ENCODE results near the gene CMC2. TPM values are rescaled to one million over a fixed set of nuclear protein-coding genes. Genes with fewer than 3 reads are reported as not detected.

Gene CMC2
- total and polyA plus RNA-seq, 2 donors from 2014 or later, result 33.4 to 146 TPM

GRCh38 chr16:80997964-80998620 is 8.6 kb downstream of the CMC2 start:
- no peaks in the 10 kb centered on the region for H3K36me3 ChIP-seq (ENCODE audit: control insufficient read depth in 2 of 3, insufficient read depth in 3 of 3, low read length in 3 of 3)
- H3K27ac ChIP-seq (ENCODE audit: low read depth in 2 of 2, low read length in 2 of 2), result no peak overlapping the region
- no peak for DNase-seq
- peaks cover 0 to 2% (median 2%) of the 10 kb centered on the region in 3 donors for H3K4me1 ChIP-seq (ENCODE audit: control insufficient read depth in 2 of 3, insufficient read depth in 2 of 3, low read depth in 1 of 3, low read length in 3 of 3)
- peak overlapping the region in 1 of 3 donors; percentile 50 for H3K4me3 ChIP-seq (ENCODE audit: low read length in 3 of 3)
- H3K9ac ChIP-seq (ENCODE audit: low read length in 3 of 3), result no peak overlapping the region
- intact Hi-C loops (cut with DNase I), result no loop called here
- H3K9me3 ChIP-seq (ENCODE audit: control insufficient read depth in 2 of 3, insufficient read depth in 1 of 3, low read length in 3 of 3), result no peaks in the 10 kb centered on the region
- no peak for FAIRE-seq
- no peaks in the 10 kb centered on the region for H3K27me3 ChIP-seq (ENCODE audit: control insufficient read depth, insufficient read depth, low read length)
- no peak for TF ChIP-seq CTCF (IDR thresholded peaks at IDR 0.05; ENCODE audit: borderline replicate concordance, extremely low read depth, insufficient read depth)

- peak overlapping the region; percentile 12 to 67 (median 50) for H3K4me3 ChIP-seq (ENCODE audit: low read length in 3 of 3)
- peaks cover 0 to 2% (median 2%) of the 10 kb centered on the region in 3 donors for H3K4me1 ChIP-seq (ENCODE audit: control insufficient read depth in 2 of 3, insufficient read depth in 2 of 3, low read depth in 1 of 3, low read length in 3 of 3)
- peak overlapping the region; percentile 0 to 13 for H3K27ac ChIP-seq (ENCODE audit: low read depth in 2 of 2, low read length in 2 of 2)
- no peak for TF ChIP-seq CTCF (IDR thresholded peaks at IDR 0.05; ENCODE audit: borderline replicate concordance, extremely low read depth, insufficient read depth)
- DNase-seq (peak in 2 of 5 donors; percentile 53 to 68), FAIRE-seq (no peak)
- intact Hi-C loops (cut with DNase I), result no loop called here
- peak overlapping the region in 2 of 3 donors; percentile 17 to 38 for H3K9ac ChIP-seq (ENCODE audit: low read length in 3 of 3)
- no peaks in the 10 kb centered on the region for H3K9me3 ChIP-seq (ENCODE audit: control insufficient read depth in 2 of 3, insufficient read depth in 1 of 3, low read length in 3 of 3)
- H3K36me3 ChIP-seq (ENCODE audit: control insufficient read depth in 2 of 3, insufficient read depth in 3 of 3, low read length in 3 of 3), result no peaks in the 10 kb centered on the region
- no peaks in the 10 kb centered on the region for H3K27me3 ChIP-seq (ENCODE audit: control insufficient read depth, insufficient read depth, low read length)
Measured at GRCh38 chr16:80997139-80997798, 9.4 kb downstream of the CMC2 start.

- Histone ChIP-seq H3K27me3 (ENCODE audit: control insufficient read depth, insufficient read depth, low read length) (no peaks in the 10 kb centered on the region), H3K9me3 (ENCODE audit: control insufficient read depth in 2 of 3, insufficient read depth in 1 of 3, low read length in 3 of 3) (no peaks in the 10 kb centered on the region), H3K4me3 (ENCODE audit: low read length in 3 of 3) (peak overlapping the region in 2 of 3 donors; percentile 50 to 67), H3K36me3 (ENCODE audit: control insufficient read depth in 2 of 3, insufficient read depth in 3 of 3, low read length in 3 of 3) (no peaks in the 10 kb centered on the region), H3K9ac (ENCODE audit: low read length in 3 of 3) (peak overlapping the region in 1 of 3 donors; percentile 17), H3K27ac (ENCODE audit: low read depth in 2 of 2, low read length in 2 of 2) (peak overlapping the region in 1 of 2 donors; percentile 13), H3K4me1 (ENCODE audit: control insufficient read depth in 2 of 3, insufficient read depth in 2 of 3, low read depth in 1 of 3, low read length in 3 of 3) (peaks cover 0 to 2% (median 1%) of the 10 kb centered on the region in 3 donors)
- DNase-seq (peak in 2 of 5 donors; percentile 51 to 68), FAIRE-seq (no peak)
- no peak for TF ChIP-seq CTCF (IDR thresholded peaks at IDR 0.05; ENCODE audit: borderline replicate concordance, extremely low read depth, insufficient read depth)
- intact Hi-C loops (cut with DNase I), result no loop called here
Measured at GRCh38 chr16:80996688-80997138, 10.0 kb downstream of the CMC2 start.

All from kidney (tissue), 14 donors.